SK-N-SH (cell line): Measurements from ENCODE around the gene FNTB. TPM values are rescaled to one million over a fixed set of nuclear protein-coding genes. Genes with fewer than 3 reads are reported as not detected.
"Not testable (repeated sequence)": the region's sequence is repeated elsewhere in the genome, so short reads cannot be mapped to it uniquely, and the experiment has no call there.

Experiments
- CTCF ChIA-PET: fragments of 300-600, 350-600 bp; formaldehyde crosslinking; extraction: SDS; loops from one replicate; lab custom pipeline; 2021; lab: Yijun Ruan, JAX
- POLR2A ChIA-PET: fragments of 350-600 bp; sonication (Branson Sonifier 250); formaldehyde crosslinking; extraction: SDS; loops from one replicate; lab custom pipeline; 2020; ENCODE audit warnings: antibody characterized with exemption, inconsistent platforms; lab: Yijun Ruan, JAX
- DNase-seq: peaks from one replicate; pipeline ENCODE4 v3.0.0; 2012
- H2AFZ ChIP-seq: fragments of 200-600 bp; sonication (generic); 2 replicates; pipeline ENCODE4 v1.8.1; 2016; ENCODE audit warnings: antibody characterized with exemption, mild to moderate bottlenecking, low read depth
- H3F3A ChIP-seq: fragments of 200-600 bp; sonication (generic); replicated peaks from 2 replicates; pipeline ENCODE3; 2016; ENCODE audit warnings: antibody characterized with exemption, mild to moderate bottlenecking; ENCODE audit not compliant: insufficient read depth
- H3K27ac ChIP-seq, 2 experiments: fragments of 200-500 bp in 1 of 2; fragments of 200-600 bp in 1 of 2; sonication (Bioruptor generic) in 1 of 2; sonication (generic), shearing (Covaris generic) in 1 of 2; 2 replicates each; pipeline versions ENCODE4 v1.5.1 to v1.6.1; 2014 to 2016; ENCODE audit warnings: low read depth in 2 of 2, inconsistent platforms in 1 of 2, low read length in 1 of 2, mild to moderate bottlenecking in 1 of 2, mixed read lengths in 1 of 2
- H3K27me3 ChIP-seq: fragments of 200-600 bp; sonication (generic), shearing (Covaris generic); 2 replicates; pipeline ENCODE4 v1.6.1; 2016; ENCODE audit warnings: mixed run types; ENCODE audit not compliant: insufficient read depth
- H3K36me3 ChIP-seq, 2 experiments: fragments of 200-500 bp in 1 of 2; fragments of 200-600 bp in 1 of 2; sonication (Bioruptor generic) in 1 of 2; sonication (generic) in 1 of 2; replicated peaks in 1 of 2; 2 replicates each; pipeline versions ENCODE3 to v1.5.1; 2014 to 2016; ENCODE audit warnings: low read length in 1 of 2, mild to moderate bottlenecking in 1 of 2; ENCODE audit not compliant: insufficient read depth in 2 of 2, control insufficient read depth in 1 of 2
- H3K4me1 ChIP-seq, 2 experiments: fragments of 200-500 bp in 1 of 2; fragments of 200-600 bp in 1 of 2; sonication (Bioruptor generic) in 1 of 2; sonication (generic), shearing (Covaris generic) in 1 of 2; 2 replicates each; pipeline versions ENCODE4 v1.5.1 to v1.6.1; 2014 to 2016; ENCODE audit warnings: low read depth in 1 of 2, low read length in 1 of 2, mixed run types in 1 of 2; ENCODE audit not compliant: insufficient read depth in 2 of 2, control insufficient read depth in 1 of 2
- H3K4me2 ChIP-seq: fragments of 200-600 bp; sonication (generic), shearing (Covaris generic); 2 replicates; pipeline ENCODE4 v1.6.1; 2017; ENCODE audit warnings: mixed run types
- H3K4me3 ChIP-seq, 2 experiments: fragments of 200-500 bp in 1 of 2; fragments of 200-600 bp in 1 of 2; sonication (Bioruptor generic) in 1 of 2; sonication (generic), shearing (Covaris generic) in 1 of 2; 2 replicates each; pipeline versions ENCODE4 v1.5.1 to v1.8.1; 2014 to 2016; ENCODE audit warnings: low read depth in 2 of 2, inconsistent platforms in 1 of 2, low read length in 1 of 2, mild to moderate bottlenecking in 1 of 2, mixed read lengths in 1 of 2, moderate library complexity in 1 of 2
- H3K79me2 ChIP-seq: fragments of 200-600 bp; sonication (generic); 2 replicates; pipeline ENCODE4 v1.8.1; 2017; ENCODE audit warnings: mild to moderate bottlenecking; ENCODE audit not compliant: insufficient read depth
- H3K9ac ChIP-seq: fragments of 200-600 bp; sonication (generic); 2 replicates; pipeline ENCODE4 v1.6.1; 2017; ENCODE audit warnings: mixed run types
- H3K9me2 ChIP-seq: fragments of 200-600 bp; sonication (generic); 2 replicates; pipeline ENCODE4 v1.6.1; 2017; ENCODE audit warnings: mixed run types
- H3K9me3 ChIP-seq: fragments of 200-600 bp; sonication (generic); 2 replicates; pipeline ENCODE4 v1.6.1; 2017; ENCODE audit warnings: mixed run types, mild to moderate bottlenecking, moderate library complexity
- H4K20me1 ChIP-seq: fragments of 200-600 bp; sonication (generic); 2 replicates; pipeline ENCODE4 v1.6.1; 2017; ENCODE audit warnings: mild to moderate bottlenecking, mixed run types; ENCODE audit not compliant: insufficient read depth
- CTCF ChIP-seq: fragments of 200-600 bp; sonication (generic); IDR thresholded peaks from 2 replicates; pipeline ENCODE4 v1.6.1; 2017; ENCODE audit warnings: antibody characterized with exemption, mild to moderate bottlenecking, moderate library complexity
- PBX3 ChIP-seq: IDR thresholded peaks from 2 replicates; pipeline ENCODE4; 2012
- TEAD4 ChIP-seq: IDR thresholded peaks from 2 replicates; pipeline ENCODE4 v1.4.0; 2012; ENCODE audit warnings: mild to moderate bottlenecking, borderline replicate concordance; ENCODE audit not compliant: insufficient read depth
- WGBS: methylation state at CpG from one replicate; pipeline ENCODE4 v1.1.6; 2017; ENCODE audit warnings: low lambda C conversion rate; 5-methylcytosine and 5-hydroxymethylcytosine counted together
- polyA plus RNA-seq, 3 experiments: library from polyadenylated mRNA; depleted of rRNA; stranded (reverse); fragments of >200 nt; gene quantifications; 2 replicates each; pipeline ENCODE4 v1.2.3, GENCODE V29; 2012

Gene FNTB
- polyA plus RNA-seq, 1 of the 3 experiments (the other 2 are of a cell fraction): 18.4 TPM

- Histone ChIP-seq H3K27ac (no peak overlapping the region), H3K9me3 (no peaks in the 10 kb centered on the region), H3K36me3 (peaks cover 66 to 85% of the 10 kb centered on the region in 2 experiments), H3K4me1 (peaks cover 0 to 2% of the 10 kb centered on the region in 2 experiments; a peak in 2 of 4 replicates), H3K4me3 (no peak overlapping the region), H3K27me3 (no peaks in the 10 kb centered on the region), H2AFZ (no peak overlapping the region), H3K79me2 (peaks cover 46% of the 10 kb centered on the region), H3K9ac (no peak overlapping the region), H3F3A (no peaks in the 10 kb centered on the region), H3K9me2 (no peaks in the 10 kb centered on the region), H4K20me1 (0 out of 2 replicates have a peak, but pooled peaks cover 3% of the 10 kb centered on the region), H3K4me2 (no peak overlapping the region)
- POLR2A ChIA-PET: no interaction called here
- CTCF ChIA-PET: interaction anchor here (1.0 to 1.2 kb wide), 2 partner anchors 11 to 101 kb away, joined by 3 to 7 read pairs; no protein-coding TSS in a partner anchor
- DNase-seq: no peak
- WGBS: 89% methylated on average over 6 of the region's 6 CpGs
- TF ChIP-seq PBX3: no peak
- TF ChIP-seq TEAD4: no peak
- no peak for TF ChIP-seq CTCF
Observed at GRCh38 chr14:65084554-65085505, 98.1 kb downstream of the FNTB start.

- H3F3A ChIP-seq, H3K4me2 ChIP-seq, H3K9me2 ChIP-seq, H3K27me3 ChIP-seq, DNase-seq, CTCF ChIA-PET, H2AFZ ChIP-seq, H3K4me1 ChIP-seq, POLR2A ChIA-PET, H3K9ac ChIP-seq, H3K4me3 ChIP-seq, H3K27ac ChIP-seq, H4K20me1 ChIP-seq, H3K9me3 ChIP-seq: not testable (repeated sequence)
- Histone ChIP-seq H3K79me2 (peaks cover 37% of the 10 kb centered on the region), H3K36me3 (peaks cover 64 to 82% of the 10 kb centered on the region in 2 experiments)
- 97% methylated on average over 2 of the region's 4 CpGs for WGBS
Observed at GRCh38 chr14:65086686-65087085, 100.0 kb downstream of the FNTB start.

- 97% methylated on average over 8 of the region's 8 CpGs for WGBS
- H4K20me1 ChIP-seq, CTCF ChIA-PET, DNase-seq, POLR2A ChIA-PET, H3K4me2 ChIP-seq, H3F3A ChIP-seq, H2AFZ ChIP-seq, H3K9me2 ChIP-seq, H3K9ac ChIP-seq, H3K27ac ChIP-seq, H3K4me1 ChIP-seq, H3K27me3 ChIP-seq, H3K9me3 ChIP-seq, H3K4me3 ChIP-seq: not testable (repeated sequence)
- Histone ChIP-seq H3K36me3 (peaks cover 72 to 84% of the 10 kb centered on the region in 2 experiments), H3K79me2 (peaks cover 36% of the 10 kb centered on the region)
Observed at GRCh38 chr14:65087835-65088234, 101.1 kb downstream of the FNTB start.
